ENCODE measurements around the gene HECW1. TPM values are rescaled to one million over a fixed set of nuclear protein-coding genes. Genes with fewer than 3 reads are reported as not detected.
A peak's percentile ranks its signal among the peaks of the same experiment; 100 is the strongest.

Gene HECW1
- polyA plus RNA-seq, 3 donors, result 6.6 to 7.0 (median 6.7) TPM

GRCh38 chr7:43533801-43534479, 421.5 kb downstream of the HECW1 start:
- peak in 8 of 11 donors; percentile 6 to 50 (median 24) for DNase-seq (ENCODE audit: extremely low read depth in 1 of 11, low read depth in 9 of 11, low spot score in 4 of 11)

GRCh38 chr7:43535031-43535451, 422.6 kb downstream of the HECW1 start:
- no peak for DNase-seq (ENCODE audit: extremely low read depth in 1 of 11, low read depth in 9 of 11, low spot score in 4 of 11)

- no peak for DNase-seq (ENCODE audit: extremely low read depth in 1 of 11, low read depth in 9 of 11, low spot score in 4 of 11)
Observed at GRCh38 chr7:43535810-43536585, 423.6 kb downstream of the HECW1 start.

GRCh38 chr7:43536773-43537172, 424.3 kb downstream of the HECW1 start:
- no peak for DNase-seq (ENCODE audit: extremely low read depth in 1 of 11, low read depth in 9 of 11, low spot score in 4 of 11)

- DNase-seq (ENCODE audit: extremely low read depth in 1 of 11, low read depth in 9 of 11, low spot score in 4 of 11), result no peak
Observed at GRCh38 chr7:43537765-43538403, 425.4 kb downstream of the HECW1 start.

- DNase-seq (ENCODE audit: extremely low read depth in 1 of 11, low read depth in 9 of 11, low spot score in 4 of 11), result no peak
Observed at GRCh38 chr7:43538404-43538771, 425.9 kb downstream of the HECW1 start.

GRCh38 chr7:43540471-43540870, 428.0 kb downstream of the HECW1 start:
- DNase-seq (ENCODE audit: extremely low read depth in 1 of 11, low read depth in 9 of 11, low spot score in 4 of 11), result no peak

- DNase-seq (ENCODE audit: extremely low read depth in 1 of 11, low read depth in 9 of 11, low spot score in 4 of 11), result no peak
Observed at GRCh38 chr7:43542716-43543115, 430.3 kb downstream of the HECW1 start.

GRCh38 chr7:43546231-43546630, 433.8 kb downstream of the HECW1 start:
- DNase-seq (ENCODE audit: extremely low read depth in 1 of 11, low read depth in 9 of 11, low spot score in 4 of 11), result no peak

- no peak for DNase-seq (ENCODE audit: extremely low read depth in 1 of 11, low read depth in 9 of 11, low spot score in 4 of 11)
Observed at GRCh38 chr7:43550427-43550826, 438.0 kb downstream of the HECW1 start.

- no peak for DNase-seq (ENCODE audit: extremely low read depth in 1 of 11, low read depth in 9 of 11, low spot score in 4 of 11)
Observed at GRCh38 chr7:43552122-43552521, 439.7 kb downstream of the HECW1 start.

GRCh38 chr7:43553999-43554398, 441.6 kb downstream of the HECW1 start:
- DNase-seq (ENCODE audit: extremely low read depth in 1 of 11, low read depth in 9 of 11, low spot score in 4 of 11), result no peak

- no peak for DNase-seq (ENCODE audit: extremely low read depth in 1 of 11, low read depth in 9 of 11, low spot score in 4 of 11)
Observed at GRCh38 chr7:43554423-43554822, 442.0 kb downstream of the HECW1 start.

GRCh38 chr7:43557831-43558495, 445.5 kb downstream of the HECW1 start:
- no peak for DNase-seq (ENCODE audit: extremely low read depth in 1 of 11, low read depth in 9 of 11, low spot score in 4 of 11)

- DNase-seq (ENCODE audit: extremely low read depth in 1 of 11, low read depth in 9 of 11, low spot score in 4 of 11), result no peak
Observed at GRCh38 chr7:43559171-43559945, 446.9 kb downstream of the HECW1 start.

GRCh38 chr7:43559946-43560335, 447.5 kb downstream of the HECW1 start:
- DNase-seq (ENCODE audit: extremely low read depth in 1 of 11, low read depth in 9 of 11, low spot score in 4 of 11), result no peak

GRCh38 chr7:43560742-43561330, 448.4 kb downstream of the HECW1 start:
- no peak for DNase-seq (ENCODE audit: extremely low read depth in 1 of 11, low read depth in 9 of 11, low spot score in 4 of 11)

- DNase-seq (ENCODE audit: extremely low read depth in 1 of 11, low read depth in 9 of 11, low spot score in 4 of 11), result no peak
Observed at GRCh38 chr7:43562383-43562782, 449.9 kb downstream of the HECW1 start.

- DNase-seq (ENCODE audit: extremely low read depth in 1 of 11, low read depth in 9 of 11, low spot score in 4 of 11), result peak in 5 of 11 donors; percentile 8 to 36 (median 22)
Observed at GRCh38 chr7:43565786-43566185, 453.3 kb downstream of the HECW1 start.

Data from renal cortex interstitium (tissue), 11 donors.